Cardiac fibroblast (primary cell): Measurements from ENCODE around the gene CALHM3.

Source experiments
- DNase-seq, 2 donors: peaks; one replicate each; pipeline versions ENCODE4 v3.0.0 to v3.0.0-alpha.2; 2010; ENCODE audit warnings: low read depth in 2 of 2
- H3K4me3 ChIP-seq, 2 donors: replicated peaks in 1 of 2; 1 replicate in 1 of 2; 2 replicates in 1 of 2; pipeline ENCODE4 v1.5.1; 2011; ENCODE audit warnings: low read depth in 2 of 2, low read length in 2 of 2, mild to moderate bottlenecking in 2 of 2, moderate library complexity in 1 of 2
- TF ChIP-seq, protein P1 (sequence below): IDR thresholded peaks from one replicate; pipeline ENCODE4 v1.5.1; 2011; ENCODE audit warnings: low read depth, mild to moderate bottlenecking, low read length, inconsistent platforms

Gene CALHM3

GRCh38 chr10:103445366-103445765 lies 33.7 kb downstream of the CALHM3 start:
- H3K4me3 ChIP-seq = no peak overlapping the region
- TF ChIP-seq, protein P1, sequence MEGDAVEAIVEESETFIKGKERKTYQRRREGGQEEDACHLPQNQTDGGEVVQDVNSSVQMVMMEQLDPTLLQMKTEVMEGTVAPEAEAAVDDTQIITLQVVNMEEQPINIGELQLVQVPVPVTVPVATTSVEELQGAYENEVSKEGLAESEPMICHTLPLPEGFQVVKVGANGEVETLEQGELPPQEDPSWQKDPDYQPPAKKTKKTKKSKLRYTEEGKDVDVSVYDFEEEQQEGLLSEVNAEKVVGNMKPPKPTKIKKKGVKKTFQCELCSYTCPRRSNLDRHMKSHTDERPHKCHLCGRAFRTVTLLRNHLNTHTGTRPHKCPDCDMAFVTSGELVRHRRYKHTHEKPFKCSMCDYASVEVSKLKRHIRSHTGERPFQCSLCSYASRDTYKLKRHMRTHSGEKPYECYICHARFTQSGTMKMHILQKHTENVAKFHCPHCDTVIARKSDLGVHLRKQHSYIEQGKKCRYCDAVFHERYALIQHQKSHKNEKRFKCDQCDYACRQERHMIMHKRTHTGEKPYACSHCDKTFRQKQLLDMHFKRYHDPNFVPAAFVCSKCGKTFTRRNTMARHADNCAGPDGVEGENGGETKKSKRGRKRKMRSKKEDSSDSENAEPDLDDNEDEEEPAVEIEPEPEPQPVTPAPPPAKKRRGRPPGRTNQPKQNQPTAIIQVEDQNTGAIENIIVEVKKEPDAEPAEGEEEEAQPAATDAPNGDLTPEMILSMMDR = no peak
- no peak for DNase-seq

DNA sequence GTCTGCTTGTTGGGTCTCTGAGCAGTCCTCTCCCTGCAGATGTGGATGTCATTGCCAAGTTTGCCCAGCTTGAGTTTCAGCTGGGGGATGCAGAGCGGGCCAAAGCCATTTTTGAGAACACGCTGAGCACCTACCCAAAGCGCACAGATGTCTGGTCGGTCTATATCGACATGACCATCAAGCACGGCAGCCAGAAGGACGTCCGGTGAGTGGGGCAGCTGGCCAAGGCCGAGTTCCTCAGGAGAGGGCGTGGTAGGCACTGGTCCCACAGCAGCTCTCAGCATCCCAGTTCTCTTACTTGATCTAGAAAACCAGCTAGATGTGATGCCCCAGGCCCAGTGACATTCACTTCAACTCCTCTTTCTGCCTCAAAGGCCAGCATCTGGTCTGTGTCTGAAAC lies 34.6 kb downstream of the CALHM3 start:
- no peak for DNase-seq
- no peak overlapping the region for H3K4me3 ChIP-seq
- TF ChIP-seq, protein P1 = no peak

- no peak for DNase-seq
- H3K4me3 ChIP-seq = no peak overlapping the region
- TF ChIP-seq, protein P1 = no peak
These were observed 35.4 kb downstream of the CALHM3 start for GRCh38 chr10:103443475-103444185.

DNA sequence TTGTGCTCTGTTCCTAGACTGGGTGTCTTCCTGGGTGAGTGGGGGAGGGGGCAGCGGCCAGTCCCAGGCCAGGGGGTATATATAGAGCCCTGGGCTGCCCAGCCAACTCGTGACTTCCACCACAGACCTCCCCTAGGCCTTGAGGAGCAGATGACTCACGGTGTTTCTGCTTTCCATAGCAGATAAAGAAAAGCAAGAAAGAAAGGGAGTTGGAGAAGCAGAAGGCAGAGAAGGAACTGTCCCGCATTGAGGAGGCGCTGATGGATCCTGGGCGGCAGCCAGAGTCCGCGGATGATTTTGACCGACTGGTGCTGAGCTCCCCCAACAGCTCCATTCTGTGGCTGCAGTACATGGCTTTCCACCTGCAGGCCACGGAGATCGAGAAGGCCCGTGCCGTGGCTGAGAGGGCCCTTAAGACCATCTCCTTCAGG lies 37.0 kb downstream of the CALHM3 start:
- peak; percentile 77 to 91 for DNase-seq
- H3K4me3 ChIP-seq = no peak overlapping the region
- TF ChIP-seq, protein P1 = no peak

DNA sequence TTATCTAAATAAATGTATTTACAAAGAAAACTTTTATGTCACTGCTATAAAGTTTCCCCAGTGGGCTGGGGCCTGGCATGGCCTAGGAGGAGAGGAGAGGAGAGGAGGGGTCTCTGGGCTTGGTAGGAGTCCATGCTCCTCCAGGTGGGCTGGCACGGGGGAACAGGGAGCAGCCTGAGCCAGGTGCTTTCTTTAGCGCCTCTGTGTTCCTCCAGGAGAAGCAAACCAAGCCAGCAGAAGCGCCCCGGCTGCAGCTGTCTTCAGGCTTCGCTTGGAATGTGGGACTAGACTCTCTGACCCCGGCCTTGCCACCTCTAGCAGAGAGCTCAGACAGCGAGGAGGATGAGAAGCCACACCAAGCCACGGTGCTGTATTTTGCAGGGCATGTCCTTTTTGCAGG lies 37.4 kb downstream of the CALHM3 start:
- DNase-seq = no peak
- TF ChIP-seq, protein P1 = no peak
- H3K4me3 ChIP-seq = no peak overlapping the region

GRCh38 chr10:103441206-103441605 lies 37.8 kb downstream of the CALHM3 start:
- TF ChIP-seq, protein P1 = no peak
- no peak overlapping the region for H3K4me3 ChIP-seq
- peak in 1 of 2 donors; percentile 47 for DNase-seq

DNA sequence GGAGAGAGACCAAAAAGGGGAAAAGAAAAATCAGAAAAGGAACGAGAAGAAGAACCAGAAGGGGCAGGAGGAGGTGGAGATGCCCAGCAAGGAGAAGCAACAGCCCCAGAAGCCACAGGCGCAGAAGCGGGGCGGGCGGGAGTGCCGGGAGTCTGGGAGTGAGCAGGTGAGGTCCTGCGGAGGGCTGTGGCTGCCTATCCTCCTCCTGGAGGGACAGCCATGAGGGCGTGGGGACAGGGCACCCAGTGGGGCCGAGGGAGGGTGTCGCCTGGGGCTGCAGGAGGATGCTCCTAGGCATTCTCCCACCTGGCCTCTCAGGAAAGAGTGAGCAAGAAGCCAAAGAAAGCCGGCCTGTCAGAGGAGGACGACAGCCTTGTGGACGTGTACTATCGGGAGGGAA lies 38.6 kb downstream of the CALHM3 start:
- DNase-seq = no peak
- TF ChIP-seq, protein P1 = no peak
- no peak overlapping the region for H3K4me3 ChIP-seq
